Peyer's patch (tissue), 4 donors: ENCODE data around the gene TWNK. TPM values are rescaled to one million over a fixed set of nuclear protein-coding genes. Genes with fewer than 3 reads are reported as not detected.

Experiments used
- DNase-seq, 3 donors: peaks; one replicate each; pipeline ENCODE4 v3.0.0-alpha.2; 2017 to 2019
- H3K27ac ChIP-seq, 4 donors: fragments of 200-600 bp; sonication (generic); one replicate each; pipeline ENCODE4 v1.5.1; 2016 to 2019
- H3K27me3 ChIP-seq, 2 donors: fragments of 200-600 bp; sonication (generic); one replicate each; pipeline ENCODE4 v1.5.1; 2019
- H3K36me3 ChIP-seq, 3 donors: fragments of 200-600 bp; sonication (generic); one replicate each; pipeline ENCODE4 v1.5.1; 2016 to 2019
- H3K4me1 ChIP-seq, 4 donors: fragments of 200-600 bp; sonication (generic); one replicate each; pipeline ENCODE4 v1.5.1; 2016 to 2019
- H3K4me3 ChIP-seq, 4 donors: fragments of 200-600 bp; sonication (generic); 1 replicate in 3 of 4; 2 replicates in 1 of 4; pipeline ENCODE4 v1.5.1; 2016 to 2019; ENCODE audit warnings: mild to moderate bottlenecking in 1 of 4
- H3K9me3 ChIP-seq, 4 donors: fragments of 200-600 bp; sonication (generic); one replicate each; pipeline ENCODE4 v1.5.1; 2016 to 2019; ENCODE audit warnings: mild to moderate bottlenecking in 1 of 4
- CTCF ChIP-seq, 6 experiments: fragments of 450-650 bp in 4 of 6; fragments of 200-600 bp in 2 of 6; sonication (generic) in 1 of 6; IDR thresholded peaks; one replicate each; pipeline ENCODE4 v1.5.1; 2017 to 2019; ENCODE audit warnings: antibody characterized with exemption in 6 of 6, mild to moderate bottlenecking in 3 of 6, moderate library complexity in 1 of 6
- POLR2A ChIP-seq, 2 donors: fragments of 450-650 bp; IDR thresholded peaks; one replicate each; pipeline ENCODE4 v1.5.1; 2017; ENCODE audit warnings: antibody characterized with exemption in 2 of 2, mild to moderate bottlenecking in 2 of 2, moderate library complexity in 2 of 2
- total RNA-seq, 4 donors: library from RNA; depleted of rRNA; stranded (reverse); fragments of >200 nt; gene quantifications; one replicate each; pipeline ENCODE4 v1.1.0, GENCODE V29; 2016

TWNK gene
- total RNA-seq, 4 donors from 2014 or later, result 3.8 to 18.2 (median 4.4) TPM

DNA sequence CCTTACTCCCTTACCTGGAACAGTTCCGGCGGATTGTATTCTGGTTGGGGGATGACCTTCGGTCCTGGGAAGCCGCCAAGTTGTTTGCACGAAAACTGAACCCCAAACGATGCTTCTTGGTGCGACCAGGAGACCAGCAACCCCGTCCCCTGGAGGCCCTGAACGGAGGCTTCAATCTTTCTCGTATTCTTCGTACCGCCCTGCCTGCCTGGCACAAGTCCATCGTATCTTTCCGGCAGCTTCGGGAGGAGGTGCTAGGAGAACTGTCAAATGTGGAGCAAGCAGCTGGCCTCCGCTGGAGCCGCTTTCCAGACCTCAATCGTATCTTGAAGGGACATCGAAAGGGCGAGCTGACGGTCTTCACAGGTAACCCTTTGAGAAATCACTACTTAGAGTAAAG lies 1.7 kb downstream of the TWNK start:
- Histone ChIP-seq H3K27me3 (no peaks in the 10 kb centered on the region), H3K9me3 (no peaks in the 10 kb centered on the region), H3K4me3 (no peak overlapping the region), H3K27ac (no peak overlapping the region), H3K36me3 (peaks cover 0 to 18% (median 0%) of the 10 kb centered on the region in 3 donors), H3K4me1 (peaks cover 0 to 24% (median 16%) of the 10 kb centered on the region in 4 donors)
- TF ChIP-seq CTCF (IDR thresholded peaks at IDR 0.05) (no peak), POLR2A (IDR thresholded peaks at IDR 0.05) (no peak)
- no peak for DNase-seq

DNA sequence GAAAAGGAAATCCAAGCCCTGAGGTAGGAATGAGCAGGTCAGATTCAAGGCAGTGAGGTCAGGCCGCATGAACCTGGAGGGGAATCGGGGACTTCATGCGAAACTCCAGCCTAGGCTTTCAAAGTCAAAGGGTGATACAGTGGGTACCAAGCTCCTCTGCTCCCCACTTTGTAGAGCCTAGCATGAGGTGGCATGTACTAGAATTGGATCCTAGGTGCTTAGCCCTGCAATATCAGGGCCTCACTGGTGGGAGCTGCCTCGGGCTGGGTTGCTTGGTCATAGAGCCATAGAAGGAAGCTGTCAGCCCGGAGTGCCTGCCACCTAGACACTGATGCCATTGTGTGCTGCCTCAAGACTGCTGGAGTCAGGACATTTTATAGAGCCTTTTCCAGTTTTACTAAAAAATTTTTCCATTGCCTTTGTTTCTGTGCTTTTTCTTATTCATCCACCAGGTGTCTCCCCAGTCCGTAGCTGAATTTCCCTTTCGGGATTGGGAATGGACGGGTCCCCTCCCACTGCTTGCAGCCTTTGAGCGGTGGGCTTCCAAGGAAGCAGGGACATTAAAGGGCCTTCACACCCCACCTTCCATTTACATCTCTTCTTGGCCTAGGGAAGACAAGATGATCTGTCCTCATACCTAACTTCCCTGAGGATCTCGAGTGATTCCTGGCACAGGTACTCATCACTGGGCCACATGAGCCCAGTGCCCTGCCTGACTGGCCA lies 6.8 kb downstream of the TWNK start:
- TF ChIP-seq CTCF (IDR thresholded peaks at IDR 0.05) (peak in 5 of 6 experiments; percentile 18 to 73 (median 69)), POLR2A (IDR thresholded peaks at IDR 0.05) (no peak)
- H3K27ac ChIP-seq, result no peak overlapping the region
- no peak overlapping the region for H3K4me3 ChIP-seq
- H3K27me3 ChIP-seq, result no peaks in the 10 kb centered on the region
- DNase-seq, result no peak
- H3K36me3 ChIP-seq, result peaks cover 0 to 18% (median 0%) of the 10 kb centered on the region in 3 donors
- H3K9me3 ChIP-seq, result no peaks in the 10 kb centered on the region
- peaks cover 0 to 18% (median 9%) of the 10 kb centered on the region in 4 donors for H3K4me1 ChIP-seq

GRCh38 chr10:100995181-100995580 lies 7.8 kb downstream of the TWNK start:
- no peak for DNase-seq
- TF ChIP-seq POLR2A (IDR thresholded peaks at IDR 0.05) (no peak), CTCF (IDR thresholded peaks at IDR 0.05) (no peak)
- H3K36me3 ChIP-seq, result peaks cover 0 to 18% (median 0%) of the 10 kb centered on the region in 3 donors

GRCh38 chr10:100996678-100997359 lies 9.5 kb downstream of the TWNK start:
- H3K27me3 ChIP-seq, result no peaks in the 10 kb centered on the region
- peak overlapping the region; percentile 75 to 96 (median 79) for H3K4me3 ChIP-seq
- peak overlapping the region; percentile 95 to 100 (median 96) for H3K27ac ChIP-seq
- no peak for TF ChIP-seq POLR2A (IDR thresholded peaks at IDR 0.05)
- TF ChIP-seq CTCF (IDR thresholded peaks at IDR 0.05), result no peak
- no peaks in the 10 kb centered on the region for H3K9me3 ChIP-seq
- H3K36me3 ChIP-seq, result peaks cover 0 to 9% (median 0%) of the 10 kb centered on the region in 3 donors
- peak in 2 of 3 donors; percentile 60 to 71 for DNase-seq
- H3K4me1 ChIP-seq, result peaks cover 0 to 33% (median 13%) of the 10 kb centered on the region in 4 donors

More at GRCh38 chr10:100995181-100995580, 7.8 kb downstream of the TWNK start:
- no peaks in the 10 kb centered on the region for H3K27me3 ChIP-seq
- H3K9me3 ChIP-seq, result no peaks in the 10 kb centered on the region
- peaks cover 0 to 19% (median 11%) of the 10 kb centered on the region in 4 donors for H3K4me1 ChIP-seq
- H3K4me3 ChIP-seq, result no peak overlapping the region
- H3K27ac ChIP-seq, result no peak overlapping the region

- no peaks in the 10 kb centered on the region for H3K27me3 ChIP-seq
Observed at GRCh38 chr10:100997360-100998182, 10.2 kb downstream of the TWNK start.

More at GRCh38 chr10:100997360-100998182, 10.2 kb downstream of the TWNK start:
- peak overlapping the region; percentile 95 to 100 (median 96) for H3K27ac ChIP-seq
- H3K4me1 ChIP-seq, result peaks cover 0 to 41% (median 13%) of the 10 kb centered on the region in 4 donors
- DNase-seq, result peak; percentile 87 to 93 (median 93)
- peaks cover 0 to 9% (median 0%) of the 10 kb centered on the region in 3 donors for H3K36me3 ChIP-seq
- no peaks in the 10 kb centered on the region for H3K9me3 ChIP-seq
- peak overlapping the region; percentile 75 to 96 (median 79) for H3K4me3 ChIP-seq
- peak; percentile 58 to 93 (median 91) for TF ChIP-seq CTCF (IDR thresholded peaks at IDR 0.05)
- peak; percentile 25 to 28 for TF ChIP-seq POLR2A (IDR thresholded peaks at IDR 0.05)
